ENCODE data around the gene TCP11.
A peak's percentile ranks its signal among the peaks of the same experiment; 100 is the strongest.

TCP11 gene

DNA sequence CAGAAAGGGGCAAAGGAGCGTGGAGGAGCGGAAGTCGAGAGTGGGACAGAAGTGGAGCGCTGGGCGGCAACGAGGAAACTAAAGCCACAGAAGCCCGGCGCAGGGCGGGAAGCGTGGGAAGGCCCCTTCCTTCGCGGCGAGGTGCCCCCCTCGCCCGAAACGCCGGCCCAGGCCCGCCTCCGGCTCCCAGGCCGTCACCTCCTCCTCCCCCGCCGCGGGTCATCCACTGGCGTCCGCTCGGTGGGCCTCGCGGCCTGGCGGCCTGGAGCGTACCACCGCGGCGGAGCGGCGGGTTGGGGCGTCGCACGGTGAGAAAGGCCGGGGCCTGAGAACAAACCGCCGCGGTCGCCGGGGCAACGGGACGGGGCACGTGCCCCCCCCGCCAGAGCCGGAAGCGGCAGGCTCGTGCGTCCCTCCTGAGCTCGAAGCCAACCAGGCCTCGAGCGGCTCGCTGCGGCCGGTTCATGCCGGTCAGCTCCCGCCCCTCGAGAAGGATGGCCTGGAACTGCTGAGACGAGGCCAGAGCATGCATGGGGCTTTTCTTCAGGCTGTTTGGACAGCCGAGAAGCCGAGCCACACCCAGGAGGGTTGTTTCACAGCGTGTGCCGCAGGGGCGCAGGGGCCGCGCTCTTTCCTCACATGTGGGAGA is at the start of gene TCP11:
TCP11 (minus strand) TSS at position 333 of the 649 bp plus-strand sequence. CDS start 469 bp downstream, outside the sequence.
- DNase-seq = no peak

DNA sequence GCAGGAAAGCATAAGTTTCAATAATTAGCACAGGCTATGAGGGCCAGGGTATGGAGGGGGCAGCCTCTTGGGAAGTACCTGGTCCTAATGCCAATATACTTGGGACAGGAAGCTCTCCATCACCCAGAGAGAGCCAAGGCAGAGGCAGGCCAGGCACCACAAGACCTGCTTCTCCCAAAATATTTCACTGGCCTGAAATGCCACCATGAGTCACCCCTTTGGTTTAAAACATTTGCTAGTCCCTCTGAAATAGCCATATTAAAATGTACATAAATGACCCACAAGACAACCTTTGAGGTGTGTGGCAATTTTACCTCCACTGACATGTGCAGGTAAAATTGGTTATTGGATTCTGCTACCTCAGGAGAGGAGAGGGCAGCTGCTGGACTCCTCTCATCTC is 49.2 kb upstream of the TCP11 start:
- DNase-seq = no peak

DNA sequence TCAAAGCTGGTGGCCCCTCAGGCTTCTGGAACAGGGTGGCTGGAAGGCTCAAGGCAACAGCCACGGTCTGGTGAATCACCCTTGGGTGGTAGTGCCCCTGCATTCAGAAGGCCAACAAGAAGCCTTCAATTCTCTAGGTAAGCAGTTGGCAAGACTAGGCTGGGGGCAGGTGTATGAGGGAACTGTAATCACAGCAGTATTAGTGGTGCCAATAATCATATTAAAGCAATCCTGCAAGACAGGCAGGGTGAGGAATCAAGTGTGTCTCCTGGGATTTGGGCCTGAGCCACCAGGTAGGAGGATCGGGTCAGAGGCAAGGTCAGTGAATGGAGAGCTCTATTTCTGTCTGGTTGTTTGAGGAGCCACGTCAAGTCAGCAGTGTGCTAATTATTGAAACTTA is 47.7 kb upstream of the TCP11 start:
- no peak for DNase-seq

DNA sequence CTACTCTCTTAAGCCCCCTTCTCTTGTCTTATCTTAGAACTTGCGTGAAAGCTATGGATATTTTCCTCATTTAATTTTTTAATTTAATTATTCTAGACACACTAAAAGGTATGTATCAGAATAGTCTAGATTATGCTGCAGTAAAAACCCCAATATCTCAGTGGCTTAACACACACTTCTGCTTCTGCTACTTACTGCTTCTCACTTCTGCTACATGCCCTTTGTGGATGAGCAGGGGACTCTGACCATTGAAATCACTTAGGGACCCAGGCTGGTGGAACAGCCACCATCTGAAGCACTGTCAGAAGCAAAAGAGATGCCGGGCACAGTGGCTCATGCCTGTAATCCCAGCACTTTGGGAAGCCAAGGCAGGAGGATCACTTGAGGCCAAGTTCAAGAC is 45.4 kb upstream of the TCP11 start:
- no peak for DNase-seq

DNA sequence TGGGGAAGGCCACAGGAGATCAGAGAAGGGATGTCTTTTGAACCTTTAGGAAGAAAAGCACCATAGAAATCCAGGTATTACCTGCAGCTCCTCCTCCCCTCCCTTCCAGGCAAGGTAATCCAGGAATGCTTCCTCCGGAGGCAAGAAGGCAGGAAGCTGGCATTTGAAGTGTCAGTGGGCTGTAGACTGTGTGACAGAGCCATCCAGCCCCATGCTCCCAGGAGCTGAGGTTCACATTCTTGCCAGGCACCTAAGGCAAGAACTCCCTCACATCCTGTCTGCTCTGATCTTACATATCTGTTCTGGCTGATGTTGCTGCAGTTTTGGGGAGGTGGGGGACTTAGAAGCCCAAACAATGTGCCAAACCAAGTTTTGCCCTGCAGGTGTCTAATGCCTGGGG is 44.8 kb upstream of the TCP11 start:
- DNase-seq = no peak

DNA sequence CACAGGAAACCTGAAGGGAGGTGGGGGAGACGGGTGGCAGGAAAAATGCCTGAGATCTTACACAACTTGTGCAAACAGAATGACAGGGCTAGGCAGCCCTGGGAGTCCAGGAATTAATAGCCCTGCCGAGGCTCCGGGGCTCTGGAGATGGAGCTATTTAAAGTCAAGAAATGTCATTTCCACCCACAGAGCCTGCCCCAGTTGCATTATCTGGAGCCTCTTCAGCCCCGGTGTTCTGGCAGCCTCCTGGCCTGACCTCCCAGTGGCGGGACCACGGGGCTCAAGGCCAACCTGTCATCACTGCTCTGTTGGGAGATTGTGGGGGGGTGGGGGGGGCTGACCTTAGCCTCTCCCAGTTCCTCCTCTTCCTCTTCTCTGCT is 44.2 kb upstream of the TCP11 start:
- DNase-seq = no peak

DNA sequence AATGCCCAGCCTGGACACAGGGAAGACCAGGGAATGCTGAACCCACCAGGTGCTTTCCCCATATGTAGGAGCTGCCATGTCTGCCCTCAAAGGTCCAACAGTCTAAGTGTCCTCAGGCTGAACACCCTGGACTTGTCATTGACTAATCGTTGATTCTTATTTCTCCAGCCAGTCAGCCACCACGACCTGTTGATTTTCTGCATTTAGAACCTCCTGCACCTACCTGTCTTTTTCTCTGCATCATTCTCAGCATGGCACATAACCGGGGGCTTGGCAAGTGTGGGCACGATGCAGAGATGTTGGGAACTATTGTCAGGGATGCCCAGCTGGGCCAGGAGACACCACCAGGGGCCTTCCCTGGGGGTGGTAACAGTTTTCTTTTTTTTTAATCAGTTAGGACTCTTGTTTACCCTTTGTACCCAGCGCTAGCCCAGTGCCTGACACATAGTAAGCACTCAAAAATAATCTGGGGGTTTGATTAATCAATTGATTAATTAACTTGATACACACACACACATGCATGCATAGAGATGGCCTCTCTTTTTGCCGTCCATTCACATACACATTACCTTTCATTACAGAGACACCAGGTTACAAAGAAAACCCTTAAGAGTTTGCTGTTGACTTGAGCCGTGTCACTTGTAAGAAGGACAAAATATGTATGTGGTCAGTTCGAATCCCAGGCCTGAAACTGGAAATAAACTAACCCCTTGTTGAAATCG is 43.6 kb upstream of the TCP11 start:
- DNase-seq = no peak

DNA sequence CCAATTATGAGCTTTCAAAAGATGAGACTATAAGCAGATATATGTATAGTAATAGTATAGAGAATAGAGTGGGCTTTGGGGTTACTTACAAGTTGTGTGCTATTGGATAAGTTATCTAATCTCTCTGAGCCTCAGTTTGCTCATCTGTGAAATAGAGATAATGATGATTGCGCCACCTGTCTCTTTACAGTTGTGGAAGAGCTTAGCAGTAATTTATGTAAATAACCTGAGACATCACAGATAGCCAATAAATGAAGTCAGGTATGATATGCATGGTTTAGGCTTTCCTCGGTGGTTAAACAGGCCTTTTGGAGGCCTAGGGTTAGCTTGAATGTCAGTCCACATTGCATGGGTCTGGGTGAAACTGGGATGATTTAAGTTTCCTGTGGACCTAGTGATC is 42.8 kb upstream of the TCP11 start:
- no peak for DNase-seq

DNA sequence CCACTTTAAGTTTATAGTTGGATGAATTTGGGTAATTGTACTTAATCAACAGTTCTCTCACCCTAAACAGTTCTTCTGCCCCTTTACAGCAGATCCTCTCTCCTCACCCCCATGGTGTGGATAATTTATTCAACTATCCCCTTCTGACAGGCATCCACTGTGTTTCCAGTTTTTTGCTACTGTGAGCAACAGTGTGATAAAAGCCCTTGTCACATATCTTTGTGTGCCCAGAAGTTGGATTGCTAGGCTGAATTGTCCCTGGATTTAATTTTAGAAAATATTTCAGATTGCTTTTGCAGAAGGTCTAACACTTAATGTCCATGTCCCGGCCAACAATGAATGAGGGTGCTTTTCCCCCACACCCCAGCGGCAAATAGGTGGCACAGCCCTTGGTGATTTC is 42.1 kb upstream of the TCP11 start:
- no peak for DNase-seq

DNA sequence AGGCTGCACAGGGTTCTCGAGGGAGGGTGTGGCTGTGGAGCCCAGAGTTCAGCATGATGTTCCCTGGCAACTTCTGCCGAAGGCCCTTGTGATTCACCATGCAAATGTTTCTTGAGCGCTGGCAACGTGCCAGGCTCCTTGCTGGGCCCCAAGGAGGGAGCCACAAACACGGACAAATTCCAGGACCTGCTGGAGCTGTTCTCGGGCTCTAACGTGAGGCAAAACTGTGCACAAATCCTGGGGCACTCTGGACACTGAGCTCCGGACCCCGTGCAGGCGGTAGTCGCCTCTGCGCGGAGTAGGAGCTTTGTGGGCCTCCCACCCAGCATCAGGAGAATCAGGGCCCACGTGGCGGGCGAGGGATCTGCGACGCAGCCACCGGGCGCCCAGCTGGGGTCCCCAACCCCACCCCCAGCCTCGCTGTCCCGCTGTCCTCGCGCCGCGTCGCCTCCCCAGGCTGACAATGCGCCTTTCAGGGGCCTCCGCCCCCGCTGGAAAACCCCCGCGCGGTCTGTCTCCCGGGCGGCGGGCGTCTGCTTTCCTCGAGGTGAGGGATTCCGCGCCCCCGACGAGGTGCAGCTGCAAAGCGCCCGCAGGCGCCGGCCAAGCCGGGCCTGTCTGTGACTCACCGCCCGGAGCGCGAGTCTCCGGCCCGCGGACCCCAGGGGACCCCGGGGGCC is 40.9 kb upstream of the TCP11 start:
- peak; percentile 4 for DNase-seq

DNA sequence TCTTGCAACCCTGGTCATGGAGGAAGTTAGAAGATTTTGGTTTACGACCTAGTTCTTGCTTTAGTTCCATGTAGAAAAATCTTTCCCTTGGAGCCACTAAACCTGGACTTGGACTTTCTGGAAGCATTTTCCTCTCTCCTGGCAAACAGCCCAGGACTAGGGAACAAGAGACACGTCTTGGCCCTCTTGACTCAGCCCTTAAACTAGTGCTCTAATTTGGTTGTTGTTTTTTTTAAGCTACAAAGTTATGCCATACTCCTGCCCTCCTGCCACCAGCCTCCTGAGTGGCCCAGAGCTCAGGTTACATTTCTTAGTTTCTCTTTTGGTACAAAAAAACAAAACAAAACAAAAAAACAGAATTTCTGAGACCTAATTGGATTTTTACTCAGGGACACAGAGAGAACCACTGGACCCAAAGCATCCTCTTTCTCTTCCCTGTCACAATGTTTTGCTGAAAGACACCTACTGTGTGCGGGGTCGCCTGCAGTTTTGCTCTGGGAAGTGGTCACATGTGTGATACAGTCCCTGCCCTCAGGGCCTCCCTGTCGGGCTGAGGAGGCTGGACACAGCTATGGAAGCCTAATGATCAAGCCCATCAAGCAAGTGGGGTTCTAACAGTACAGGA is 40.3 kb upstream of the TCP11 start:
- DNase-seq = no peak

DNA sequence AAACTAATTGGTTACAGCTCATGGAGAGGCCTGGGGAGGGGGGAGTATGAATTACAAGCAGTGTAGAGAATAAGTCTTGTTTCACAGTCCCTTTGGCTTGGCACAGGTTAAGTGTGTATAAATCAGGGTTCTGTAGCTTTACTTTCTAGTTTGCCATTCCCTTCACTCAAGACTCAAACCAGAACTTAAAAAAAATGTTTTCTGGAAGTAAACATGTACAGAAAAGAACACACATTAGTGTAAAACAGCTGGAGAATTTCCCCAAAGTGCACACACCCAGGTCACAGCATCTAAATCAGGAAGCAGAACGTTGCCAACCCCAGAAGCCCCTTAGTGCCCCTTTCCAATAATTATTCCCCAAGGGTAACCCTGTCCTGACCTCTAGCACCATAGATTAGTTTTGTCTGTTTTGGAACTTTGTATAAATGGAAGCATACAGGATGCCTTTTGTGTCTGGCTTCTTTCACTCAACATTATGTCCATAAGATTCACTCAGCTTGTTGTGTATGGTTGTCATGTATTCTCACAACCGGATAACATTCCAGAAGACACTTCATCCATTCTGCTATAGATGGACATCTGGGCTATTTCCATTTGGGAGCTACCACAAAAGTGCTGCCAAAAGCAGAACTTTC is 38.9 kb upstream of the TCP11 start:
- DNase-seq = no peak

DNA sequence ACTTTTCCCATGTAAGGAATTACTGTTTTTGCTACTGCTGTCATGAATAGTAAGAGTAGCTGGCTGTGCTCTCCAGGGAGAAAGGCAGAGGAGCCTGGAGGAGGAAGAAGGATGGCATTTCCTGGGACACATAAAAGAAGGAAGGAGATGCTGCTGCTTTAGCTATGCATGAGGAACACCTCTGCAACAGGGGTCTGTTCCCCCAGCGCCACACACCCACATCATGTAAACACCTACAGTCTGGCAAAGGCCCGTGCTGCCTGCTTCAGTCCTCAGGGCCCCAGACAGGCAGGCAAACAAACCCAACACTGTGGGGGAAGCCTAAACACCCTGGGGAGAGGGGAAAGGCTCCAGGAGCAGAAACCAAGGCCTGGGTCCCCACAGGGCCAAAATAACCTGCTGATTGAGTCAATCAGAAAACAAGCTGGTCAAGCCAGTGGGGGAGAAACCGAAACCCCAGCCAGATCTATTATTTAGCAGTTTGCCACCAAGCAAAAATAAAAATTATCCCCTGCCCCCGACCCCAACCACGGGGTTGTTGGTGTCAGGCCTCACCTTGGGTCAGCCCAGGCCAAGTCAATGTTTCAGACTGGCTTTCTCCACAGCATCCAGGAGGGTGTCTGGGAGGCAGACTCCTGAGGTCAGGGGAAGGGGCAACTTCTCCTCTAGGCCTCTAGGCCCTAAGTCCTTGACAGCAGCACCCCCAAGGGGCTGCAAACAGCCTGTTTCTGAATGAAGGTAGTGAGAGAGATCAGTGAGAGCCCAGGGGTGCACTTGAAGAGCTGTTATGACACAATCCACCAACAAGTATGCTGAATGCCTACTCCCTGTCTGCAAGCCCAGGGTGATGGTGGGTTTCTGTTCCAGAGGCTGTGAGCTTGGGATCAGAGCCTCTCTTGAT is 38.0 kb upstream of the TCP11 start:
- no peak for DNase-seq

DNA sequence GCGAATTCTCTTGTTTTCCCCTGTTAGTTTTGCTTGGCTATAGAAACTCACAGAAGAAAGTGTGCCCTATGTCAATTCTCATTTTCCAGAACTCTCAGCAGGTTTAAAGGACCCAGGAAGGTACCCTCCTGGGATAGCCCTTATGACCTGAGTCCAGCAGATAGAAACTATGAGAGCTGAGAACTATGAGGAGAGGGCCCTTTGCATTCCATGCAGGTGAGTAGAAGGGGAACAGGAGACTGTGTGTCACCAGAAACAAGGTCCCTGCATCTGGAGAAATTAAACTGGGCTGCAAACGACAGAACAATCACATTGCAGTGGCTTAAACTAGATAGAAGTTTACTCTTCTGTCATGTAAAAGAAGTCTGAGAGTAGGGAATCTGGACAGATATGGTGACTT is 36.9 kb upstream of the TCP11 start:
- no peak for DNase-seq

DNA sequence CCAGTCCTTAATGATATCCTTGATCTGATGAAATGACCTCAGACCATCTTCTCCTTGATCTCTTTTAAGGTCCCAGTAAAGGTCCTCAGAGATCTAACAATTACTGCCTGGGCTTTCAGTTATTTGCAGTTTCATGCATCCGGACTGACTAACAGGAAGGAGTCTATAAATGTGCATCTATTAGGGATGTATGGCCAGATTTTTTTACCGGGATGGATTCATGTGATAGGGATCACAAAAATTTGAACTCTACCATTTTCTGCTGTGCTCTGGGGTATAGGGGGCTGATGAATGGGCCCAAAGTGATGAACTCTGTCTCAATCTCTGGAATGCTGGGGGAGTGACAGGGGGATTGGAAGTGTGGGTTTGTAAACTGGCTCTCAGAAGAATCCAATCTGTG is 36.5 kb upstream of the TCP11 start:
- DNase-seq = no peak

DNA sequence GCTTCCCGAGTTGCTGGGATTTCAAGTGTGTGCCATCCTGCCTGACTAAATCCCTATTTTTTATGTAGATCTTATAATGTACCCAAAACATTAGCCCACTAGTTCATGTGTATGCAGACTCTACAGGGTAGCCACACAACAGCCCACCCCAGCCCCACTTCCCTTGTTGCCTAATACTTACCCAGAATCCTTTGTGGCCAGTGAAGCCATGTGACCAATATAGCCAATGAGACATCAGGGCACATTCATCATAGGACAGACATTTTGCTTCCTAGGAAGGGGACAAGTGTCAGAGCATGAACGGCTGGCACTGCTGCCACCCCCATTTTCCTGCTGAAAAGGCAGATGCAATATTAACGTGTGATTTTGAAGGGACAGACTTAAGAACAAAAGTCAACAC is 36.0 kb upstream of the TCP11 start:
- DNase-seq = no peak

DNA sequence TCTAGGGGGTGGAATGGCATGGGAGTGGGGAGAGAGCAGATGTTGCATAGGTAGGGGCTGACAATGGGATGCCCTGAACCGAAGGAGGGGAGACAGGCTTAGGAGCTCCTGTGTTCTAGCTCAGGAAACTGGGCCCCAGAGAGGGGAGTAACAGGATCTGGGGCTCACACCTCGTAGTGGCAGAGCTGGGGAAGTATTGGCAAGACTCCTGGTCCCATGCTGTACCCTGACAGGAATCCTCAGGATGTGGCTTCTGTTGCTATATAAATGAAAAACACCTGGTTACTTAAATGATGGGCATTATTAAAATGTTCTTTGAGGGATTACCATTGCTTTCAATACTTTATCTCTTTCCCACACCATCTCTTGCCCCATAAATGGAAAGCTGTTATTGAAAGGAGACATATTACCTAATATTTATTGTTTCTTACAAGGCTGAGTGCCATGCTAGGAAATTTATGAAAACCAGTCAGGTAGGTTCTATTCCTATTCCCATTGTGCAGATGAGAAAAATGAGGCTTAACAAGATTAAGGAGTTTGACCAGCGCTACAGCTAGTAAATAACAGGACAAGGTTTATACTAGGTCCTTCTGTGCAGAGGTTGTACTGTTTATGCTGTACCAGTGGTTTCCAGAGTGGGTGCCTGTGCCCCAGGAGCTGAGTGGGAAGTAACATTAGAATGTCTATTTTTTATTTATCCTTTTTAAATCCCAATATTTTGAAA is 35.3 kb upstream of the TCP11 start:
- DNase-seq = no peak

DNA sequence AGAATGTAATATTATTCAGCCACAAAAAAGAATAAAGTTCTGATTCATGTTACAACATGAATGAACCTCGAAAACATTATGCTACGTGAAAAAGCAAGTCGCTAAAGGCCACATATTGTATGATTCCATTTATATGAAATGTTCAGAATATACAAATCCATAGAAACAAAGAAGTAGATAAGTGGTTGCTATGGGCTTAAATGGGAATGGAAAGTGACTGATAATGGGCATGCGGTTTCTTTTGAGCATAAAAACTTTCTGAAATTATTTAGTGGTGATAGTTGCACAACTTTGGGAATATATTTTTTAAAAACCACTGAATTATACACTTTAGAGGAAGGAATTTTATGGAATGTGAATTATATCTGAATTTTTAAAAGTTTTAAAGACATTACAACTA is 33.4 kb upstream of the TCP11 start:
- no peak for DNase-seq

DNA sequence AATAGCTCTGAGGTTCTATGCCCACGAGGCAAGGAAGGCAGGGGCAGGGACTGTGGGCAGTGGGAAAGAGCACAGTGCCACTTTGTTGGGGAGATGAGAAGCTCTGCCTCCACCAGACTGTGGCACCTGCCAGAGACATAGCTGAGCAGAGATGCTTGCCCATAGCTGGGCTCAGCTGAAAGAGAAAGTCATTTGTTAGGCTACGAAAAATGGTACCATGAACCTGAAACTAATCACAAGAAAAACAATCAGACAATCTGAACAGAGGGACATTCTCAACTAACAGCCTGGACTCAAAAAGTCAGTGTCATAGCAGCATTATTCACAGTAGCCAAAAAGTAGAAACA is 32.9 kb upstream of the TCP11 start:
- DNase-seq = no peak

DNA sequence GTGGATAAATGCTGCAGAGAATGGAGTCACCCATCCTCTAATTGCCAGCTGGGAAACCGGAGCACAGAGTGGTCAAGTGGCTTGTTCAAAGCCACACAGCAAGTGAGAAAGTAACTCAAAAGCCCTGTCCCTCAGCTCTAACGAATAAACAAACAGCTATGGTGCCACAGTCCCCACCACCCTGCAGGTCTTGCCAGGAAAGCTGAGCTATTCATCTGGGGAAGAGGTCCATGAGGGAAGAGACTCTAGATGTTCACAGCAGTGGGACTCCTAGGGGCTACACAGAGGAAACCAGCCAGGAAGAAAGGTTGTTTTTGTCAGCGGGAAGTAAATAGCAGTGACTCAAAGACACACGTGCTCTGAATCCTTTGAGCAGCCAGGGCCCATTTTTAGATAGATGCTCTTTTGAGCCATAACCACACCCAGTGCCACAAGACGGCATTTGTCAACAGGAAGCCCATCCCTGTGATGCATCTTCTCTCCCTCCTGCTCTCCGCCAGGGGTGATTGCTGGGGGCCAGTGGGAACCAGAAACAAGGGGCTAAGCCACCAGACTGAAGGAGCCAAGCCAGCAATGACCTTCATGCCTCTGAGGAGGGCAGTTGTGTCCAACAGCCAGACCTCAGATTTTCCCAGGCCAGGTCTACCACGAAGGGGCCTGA is 32.4 kb upstream of the TCP11 start:
- DNase-seq = no peak

DNA sequence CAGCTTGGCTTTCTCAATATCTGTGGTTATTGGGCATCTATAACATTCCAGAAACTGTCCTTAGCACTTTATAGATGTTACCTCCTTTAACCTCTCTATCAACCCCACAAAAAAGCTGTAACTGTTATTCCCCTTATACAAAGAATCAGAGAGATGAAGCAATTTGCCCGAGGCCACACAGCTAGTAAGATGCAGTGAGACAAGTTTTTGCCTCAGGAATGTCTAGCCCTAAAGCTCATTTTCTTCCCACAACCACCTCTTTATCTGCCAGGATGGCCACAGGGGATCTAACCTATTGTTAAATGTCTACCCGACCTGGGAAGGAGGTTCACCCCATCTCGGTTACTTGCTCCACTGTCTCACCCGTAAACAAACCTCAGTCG is 31.9 kb upstream of the TCP11 start:
- DNase-seq = no peak

All from NCI-H2171 (cell line).